HG03460 (cell line): Measurements from ENCODE around the gene SGF29.
"Not testable (repeated sequence)": the region's sequence is repeated elsewhere in the genome, so short reads cannot be mapped to it uniquely, and the experiment has no call there.

Source experiments
- ATAC-seq: cut with Tn5 transposase; IDR thresholded peaks from one replicate; pipeline ENCODE4 v1.9.1; 2021; ENCODE audit not compliant: unreplicated experiment

SGF29 gene

GRCh38 chr16:28532940-28533647 lies 20.6 kb upstream of the SGF29 start:
- ATAC-seq, result no peak

GRCh38 chr16:28534542-28535373 lies 19.0 kb upstream of the SGF29 start:
- no peak for ATAC-seq

- ATAC-seq, result no peak
Measured at GRCh38 chr16:28537076-28537475, 16.6 kb upstream of the SGF29 start.

GRCh38 chr16:28537964-28538732 lies 15.6 kb upstream of the SGF29 start:
- no peak for ATAC-seq

- no peak for ATAC-seq
Measured at GRCh38 chr16:28538733-28539596, 14.8 kb upstream of the SGF29 start, which contains the start of gene NUPR1. Gene NUPR1, minus strand, starts transcription at chr16:28538974. Its CDS starts 67 bp downstream, at chr16:28538907.

GRCh38 chr16:28540346-28540745 lies 13.4 kb upstream of the SGF29 start:
- no peak for ATAC-seq

- no peak for ATAC-seq
Measured at GRCh38 chr16:28542646-28543045, 11.1 kb upstream of the SGF29 start.

GRCh38 chr16:28543072-28543471 lies 10.6 kb upstream of the SGF29 start:
- no peak for ATAC-seq

- no peak for ATAC-seq
Measured at GRCh38 chr16:28544998-28545397, 8.7 kb upstream of the SGF29 start.

GRCh38 chr16:28545964-28546363 lies 7.8 kb upstream of the SGF29 start:
- not testable (repeated sequence) for ATAC-seq

GRCh38 chr16:28546626-28547025 lies 7.1 kb upstream of the SGF29 start:
- ATAC-seq, result no peak

GRCh38 chr16:28548306-28548802 lies 5.4 kb upstream of the SGF29 start:
- no peak for ATAC-seq

- no peak for ATAC-seq
Measured at GRCh38 chr16:28549301-28549899, 4.3 kb upstream of the SGF29 start.

- ATAC-seq, result no peak
Measured at GRCh38 chr16:28554634-28555423, 1.1 kb downstream of the SGF29 start.

- no peak for ATAC-seq
Measured at GRCh38 chr16:28555561-28555960, 1.8 kb downstream of the SGF29 start.

GRCh38 chr16:28556914-28557320 lies 3.2 kb downstream of the SGF29 start:
- no peak for ATAC-seq

- ATAC-seq, result no peak
Measured at GRCh38 chr16:28558456-28558855, 4.7 kb downstream of the SGF29 start.

- no peak for ATAC-seq
Measured at GRCh38 chr16:28561557-28562187, 8.0 kb downstream of the SGF29 start.

GRCh38 chr16:28562199-28562598 lies 8.5 kb downstream of the SGF29 start:
- no peak for ATAC-seq
